GM20000 (cell line): ENCODE measurements around the gene CDH13.

Experiments used
- DNase-seq: peaks from one replicate; pipeline ENCODE4 v3.0.0; 2012; ENCODE audit warnings: low spot score
- TF ChIP-seq, protein P1 (sequence below): IDR thresholded peaks from 2 replicates; pipeline ENCODE4 v1.5.1; 2012; ENCODE audit warnings: mild to moderate bottlenecking, control low read depth; ENCODE audit errors: extremely low read depth, missing control alignments

CDH13 gene

DNA sequence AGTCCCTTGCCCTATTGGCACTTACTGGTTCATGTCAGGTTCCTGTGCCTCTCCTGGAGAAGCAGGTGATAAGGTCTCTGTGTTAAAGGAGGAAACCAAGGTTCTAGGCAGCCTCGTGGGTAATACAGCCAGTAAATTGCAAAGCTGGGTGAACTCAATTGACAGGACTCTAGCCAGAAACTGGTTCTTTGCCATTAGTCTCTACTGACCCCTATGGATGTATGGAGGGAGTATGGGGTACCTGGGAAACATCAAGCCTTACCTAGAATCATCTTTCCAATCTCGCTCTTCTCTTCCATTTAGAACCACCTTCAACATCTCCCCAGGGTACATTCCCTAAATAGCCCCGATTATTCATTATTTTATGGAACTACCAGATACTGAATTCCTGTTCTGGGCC is 169.3 kb downstream of the CDH13 start:
- TF ChIP-seq, protein P1, sequence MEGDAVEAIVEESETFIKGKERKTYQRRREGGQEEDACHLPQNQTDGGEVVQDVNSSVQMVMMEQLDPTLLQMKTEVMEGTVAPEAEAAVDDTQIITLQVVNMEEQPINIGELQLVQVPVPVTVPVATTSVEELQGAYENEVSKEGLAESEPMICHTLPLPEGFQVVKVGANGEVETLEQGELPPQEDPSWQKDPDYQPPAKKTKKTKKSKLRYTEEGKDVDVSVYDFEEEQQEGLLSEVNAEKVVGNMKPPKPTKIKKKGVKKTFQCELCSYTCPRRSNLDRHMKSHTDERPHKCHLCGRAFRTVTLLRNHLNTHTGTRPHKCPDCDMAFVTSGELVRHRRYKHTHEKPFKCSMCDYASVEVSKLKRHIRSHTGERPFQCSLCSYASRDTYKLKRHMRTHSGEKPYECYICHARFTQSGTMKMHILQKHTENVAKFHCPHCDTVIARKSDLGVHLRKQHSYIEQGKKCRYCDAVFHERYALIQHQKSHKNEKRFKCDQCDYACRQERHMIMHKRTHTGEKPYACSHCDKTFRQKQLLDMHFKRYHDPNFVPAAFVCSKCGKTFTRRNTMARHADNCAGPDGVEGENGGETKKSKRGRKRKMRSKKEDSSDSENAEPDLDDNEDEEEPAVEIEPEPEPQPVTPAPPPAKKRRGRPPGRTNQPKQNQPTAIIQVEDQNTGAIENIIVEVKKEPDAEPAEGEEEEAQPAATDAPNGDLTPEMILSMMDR: no peak
- DNase-seq: no peak

DNA sequence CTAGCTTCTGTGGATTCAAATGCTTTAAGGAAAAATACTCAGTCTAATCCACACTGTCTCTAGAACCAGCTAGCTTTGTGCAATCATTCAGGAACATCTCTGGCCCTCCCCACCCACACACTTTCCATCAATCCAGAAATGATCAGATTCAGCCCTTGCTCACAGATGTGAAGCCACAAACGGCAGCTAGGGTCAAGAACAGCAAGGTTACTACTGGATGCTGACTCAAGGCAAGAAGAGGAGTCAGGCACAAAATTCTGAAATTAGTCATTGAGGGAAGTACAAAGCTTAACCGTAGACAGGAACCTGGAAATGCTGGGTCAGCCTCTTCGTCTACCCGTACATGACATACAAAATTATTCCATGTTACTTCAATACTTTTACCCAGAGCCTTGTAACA is 174.6 kb downstream of the CDH13 start:
- TF ChIP-seq, protein P1: no peak
- DNase-seq: no peak

DNA sequence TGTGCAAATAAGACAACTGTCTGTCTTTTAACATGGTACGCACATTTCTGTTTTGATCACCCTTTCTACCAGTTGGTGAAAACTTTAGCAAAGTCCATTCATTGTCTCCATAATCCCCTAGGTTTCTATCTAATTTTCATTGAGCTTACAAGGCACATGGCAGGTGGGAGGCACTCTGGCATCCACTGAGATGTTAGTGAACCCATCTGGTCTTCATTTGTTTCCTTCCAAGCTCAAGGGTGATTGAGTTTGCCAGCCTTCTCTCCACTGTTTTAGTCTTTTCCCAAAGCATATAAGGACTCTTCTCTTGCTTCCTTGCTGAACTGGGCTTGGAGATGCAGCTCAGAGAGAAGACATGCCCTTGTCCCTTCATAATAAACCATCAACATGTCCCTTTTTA is 179.1 kb downstream of the CDH13 start:
- TF ChIP-seq, protein P1: no peak
- no peak for DNase-seq

DNA sequence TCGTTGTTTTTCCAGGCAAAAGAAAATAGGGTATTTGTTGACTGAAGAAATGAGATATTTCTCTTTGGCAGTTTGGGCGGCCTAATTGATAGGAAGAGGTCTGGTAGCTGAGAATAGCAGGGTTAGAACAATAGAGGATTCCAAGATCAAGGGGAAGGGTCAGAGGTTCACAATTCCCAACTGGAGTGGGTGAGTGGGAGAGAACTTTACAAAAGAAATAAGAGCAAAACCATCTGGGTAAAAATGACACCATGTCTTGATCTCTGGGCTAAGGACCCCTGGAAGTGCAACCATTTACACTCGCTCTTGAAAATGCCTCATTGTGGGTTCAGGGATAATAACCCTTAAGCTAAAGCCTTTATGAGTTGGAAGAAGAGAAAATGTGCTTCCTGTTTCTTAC is 180.5 kb downstream of the CDH13 start:
- no peak for DNase-seq
- TF ChIP-seq, protein P1: no peak

DNA sequence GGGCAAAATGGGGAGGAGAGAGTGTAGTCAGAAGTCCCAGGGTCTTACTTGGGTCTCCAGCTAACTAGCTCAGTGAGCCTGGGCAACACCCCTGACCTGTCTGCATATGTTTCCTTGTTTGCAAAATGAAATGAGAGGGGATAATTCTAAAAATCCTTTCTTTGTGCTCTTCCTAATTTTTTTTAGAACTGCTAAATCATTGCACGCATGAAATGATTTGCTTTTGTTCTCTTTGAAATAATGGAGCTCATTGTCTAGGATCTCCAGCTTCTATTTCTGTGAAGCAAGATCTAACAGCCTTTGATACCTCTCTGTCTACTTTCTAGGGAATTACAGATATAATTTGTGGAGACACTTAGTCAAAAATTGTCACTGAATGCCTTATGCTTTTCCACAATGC is 181.3 kb downstream of the CDH13 start:
- no peak for DNase-seq
- TF ChIP-seq, protein P1: no peak

DNA sequence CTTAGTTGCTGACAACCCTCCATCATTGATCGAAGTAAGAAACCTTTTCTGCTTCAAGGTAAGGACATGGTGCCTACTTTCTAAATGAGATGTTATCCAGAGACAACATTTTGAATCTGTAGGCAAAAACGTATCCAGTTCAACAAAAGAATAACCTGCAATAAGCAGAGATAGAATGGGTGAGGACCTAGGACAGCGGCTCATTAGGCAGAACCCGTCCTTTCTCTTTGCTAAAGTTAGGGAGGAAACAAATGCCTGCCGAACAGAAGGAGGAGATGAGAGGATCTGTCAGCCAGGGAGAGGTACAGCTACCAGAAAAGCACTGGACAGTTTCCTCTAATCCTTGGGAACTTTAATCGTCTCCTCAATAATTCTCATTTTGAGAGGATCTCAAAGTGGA is 183.3 kb downstream of the CDH13 start:
- no peak for DNase-seq
- TF ChIP-seq, protein P1: no peak

DNA sequence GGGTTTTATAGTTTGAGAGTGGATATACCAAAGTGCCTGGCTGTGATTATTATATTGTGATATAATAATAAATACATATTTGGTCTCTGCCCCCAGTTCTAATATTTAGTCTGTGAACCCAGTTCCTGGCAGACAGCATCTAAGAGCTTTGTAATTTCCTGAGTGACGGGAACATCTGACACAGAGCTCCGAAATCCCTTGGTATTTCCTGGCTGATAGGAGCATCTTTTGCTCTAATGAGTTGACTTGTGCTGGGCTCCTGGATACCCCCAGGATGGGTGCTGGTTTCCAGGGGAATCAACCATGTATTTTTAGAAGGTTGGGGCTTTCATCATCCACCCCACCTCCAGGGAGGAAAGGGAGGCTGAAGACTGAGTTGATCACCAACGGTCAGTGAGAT is 187.3 kb downstream of the CDH13 start:
- no peak for DNase-seq
- TF ChIP-seq, protein P1: no peak
